K562 (cell line): ENCODE data around the gene MYO16. TPM values are rescaled to one million over a fixed set of nuclear protein-coding genes. Genes with fewer than 3 reads are reported as not detected.

Source experiments
- ATAC-seq: fragments of 200-7000 bp; cut with Tn5 transposase; 3 replicates; pipeline ENCODE4 v1.9.1; 2020; ENCODE audit warnings: moderate library complexity
- BruUV-seq: library from RNA; stranded (reverse); fragments of 400-500 nt; replicated peaks from 2 replicates; lab custom pipeline; 2021; lab: Mats Ljungman, UMichigan
- CTCF ChIA-PET: fragments of 300-600 bp; formaldehyde crosslinking; extraction: SDS; loops from one replicate; lab custom pipeline; 2021; ENCODE audit warnings: low intra/inter-chr PET ratio; lab: Yijun Ruan, JAX
- POLR2A ChIA-PET: fragments of 300-600, 350-650 bp; sonication (Branson Sonifier 250); formaldehyde crosslinking; extraction: SDS; loops from one replicate; lab custom pipeline; 2021; ENCODE audit warnings: antibody characterized with exemption, inconsistent platforms; lab: Yijun Ruan, JAX
- DNase-seq, 4 experiments: peaks; one replicate each; pipeline versions ENCODE4 v3.0.0 to v3.0.0-alpha.2; 2011 to 2018; ENCODE audit warnings: low spot score in 3 of 4, mixed read lengths in 3 of 4; ENCODE audit errors: extremely low read depth in 1 of 4
- FAIRE-seq: peaks from 2 replicates; lab custom pipeline; 2011; peaks lifted over from hg19 to GRCh38; lab: Jason Lieb, UNC
- H2AFZ ChIP-seq: 2 replicates; pipeline ENCODE4 v1.6.0; 2011; ENCODE audit warnings: low read depth, low read length, control low read depth, inconsistent platforms
- H3K27ac ChIP-seq: fragments of 200-600 bp; 3 replicates; pipeline ENCODE4 v1.8.0; 2011; ENCODE audit warnings: low read depth, mild to moderate bottlenecking, control low read depth, inconsistent platforms, low read length, moderate library complexity, mixed read lengths; ENCODE audit errors: extremely low read depth
- H3K27me3 ChIP-seq, 2 experiments: fragments of 300-600 bp in 1 of 2; 2 replicates in 1 of 2; 3 replicates in 1 of 2; pipeline versions ENCODE4 v1.6.0 to v1.8.0; 2011; ENCODE audit warnings: inconsistent platforms in 2 of 2, low read length in 2 of 2, mild to moderate bottlenecking in 1 of 2, mixed read lengths in 1 of 2, moderate library complexity in 1 of 2; ENCODE audit not compliant: control insufficient read depth in 2 of 2, insufficient read depth in 2 of 2
- H3K36me3 ChIP-seq: fragments of 300-600 bp; 3 replicates; pipeline ENCODE4 v1.8.0; 2011; ENCODE audit warnings: mild to moderate bottlenecking, low read length, inconsistent platforms; ENCODE audit not compliant: control insufficient read depth, insufficient read depth
- H3K4me1 ChIP-seq, 2 experiments: fragments of 200-600 bp in 1 of 2; replicated peaks in 1 of 2; 2 replicates in 1 of 2; 3 replicates in 1 of 2; pipeline versions ENCODE4 v1.5.1 to v1.8.0; 2011; ENCODE audit warnings: inconsistent platforms in 2 of 2, low read length in 2 of 2, mild to moderate bottlenecking in 1 of 2, mixed read lengths in 1 of 2, moderate library complexity in 1 of 2; ENCODE audit not compliant: control insufficient read depth in 2 of 2, insufficient read depth in 2 of 2
- H3K4me2 ChIP-seq: 2 replicates; pipeline ENCODE4 v1.6.1; 2011; ENCODE audit warnings: low read length, control low read depth, inconsistent platforms, mixed read lengths; ENCODE audit not compliant: insufficient read depth
- H3K4me3 ChIP-seq: fragments of 200-600 bp; sonication (generic), shearing (Covaris generic); 2 replicates; pipeline ENCODE4 v1.5.1; 2016; ENCODE audit warnings: control low read depth, inconsistent platforms
- H3K79me2 ChIP-seq: fragments of 200-600 bp; 3 replicates; pipeline ENCODE4 v1.8.0; 2011; ENCODE audit warnings: low read length, inconsistent platforms; ENCODE audit not compliant: control insufficient read depth, insufficient read depth
- H3K9ac ChIP-seq, 2 experiments: 2 replicates each; pipeline versions ENCODE4 v1.6.0 to v1.6.1; 2011; ENCODE audit warnings: low read depth in 2 of 2, low read length in 2 of 2, control low read depth in 1 of 2, inconsistent platforms in 1 of 2, mild to moderate bottlenecking in 1 of 2, mixed read lengths in 1 of 2; ENCODE audit not compliant: insufficient read depth in 1 of 2
- H3K9me1 ChIP-seq: one replicate; pipeline ENCODE4 v1.6.0; 2011; ENCODE audit warnings: inconsistent platforms, mild to moderate bottlenecking, low read length, moderate library complexity; ENCODE audit not compliant: control insufficient read depth, insufficient read depth
- H3K9me3 ChIP-seq: replicated peaks from 2 replicates; pipeline ENCODE4 v1.5.1; 2011; ENCODE audit warnings: low read depth, low read length, inconsistent platforms; ENCODE audit not compliant: control insufficient read depth, insufficient read depth
- H4K20me1 ChIP-seq: replicated peaks from 2 replicates; pipeline ENCODE4 v1.6.1; 2011; ENCODE audit warnings: low read length, inconsistent platforms, mixed read lengths; ENCODE audit not compliant: control insufficient read depth, insufficient read depth
- BDP1 ChIP-seq: IDR thresholded peaks from 3 replicates; pipeline ENCODE4 v1.6.1; 2011; ENCODE audit not compliant: insufficient read length, insufficient read depth
- CUX1 ChIP-seq: fragments of 200-800 bp; sonication (Bioruptor generic); IDR thresholded peaks from 2 replicates; pipeline ENCODE4 v1.6.1; 2016; ENCODE audit warnings: missing genetic modification characterization, missing compliant biosample characterization
- DACH1 ChIP-seq: fragments of 450-650 bp; IDR thresholded peaks from 2 replicates; pipeline ENCODE4 v1.6.1; 2018; ENCODE audit not compliant: partially characterized antibody
- HEY1 ChIP-seq: fragments of 250-450 bp; sonication (Bioruptor Pico); IDR thresholded peaks from 2 replicates; pipeline ENCODE4 v1.5.0; 2020; ENCODE audit warnings: mild to moderate bottlenecking, moderate library complexity, borderline replicate concordance
- ILK ChIP-seq: fragments of 450-650 bp; IDR thresholded peaks from 2 replicates; pipeline ENCODE4 v1.6.1; 2016; ENCODE audit warnings: missing genetic modification characterization, low read depth, mild to moderate bottlenecking, missing compliant biosample characterization, moderate library complexity, borderline replicate concordance
- KLF6 ChIP-seq: fragments of 250-450 bp; sonication (Bioruptor Pico); IDR thresholded peaks from 2 replicates; pipeline ENCODE4 v1.4.0; 2020; ENCODE audit warnings: mild to moderate bottlenecking, moderate library complexity, borderline replicate concordance
- MTF1 ChIP-seq: fragments of 250-450 bp; sonication (Bioruptor Pico); IDR thresholded peaks from 2 replicates; pipeline ENCODE4 v1.9.0; 2021; ENCODE audit warnings: moderate library complexity, mild to moderate bottlenecking, inconsistent platforms, borderline replicate concordance
- PHF21A ChIP-seq: fragments of 450-650 bp; IDR thresholded peaks from 2 replicates; pipeline ENCODE4 v1.6.1; 2017; ENCODE audit warnings: low read depth, borderline replicate concordance
- RBBP5 ChIP-seq: fragments of 200-600 bp; sonication (generic); IDR thresholded peaks from 2 replicates; pipeline ENCODE4 v1.6.1; 2012; ENCODE audit warnings: borderline replicate concordance, mild to moderate bottlenecking, low read length, control low read depth, inconsistent platforms; ENCODE audit not compliant: insufficient read depth, poor library complexity, severe bottlenecking
- RBM39 ChIP-seq: fragments of 200-400 bp; formaldehyde crosslinking; optimal IDR thresholded peaks from 2 replicates; pipeline ENCODE3; 2018; ENCODE audit warnings: low read depth, low read length
- STAT5A ChIP-seq: IDR thresholded peaks from 2 replicates; pipeline ENCODE4 v1.6.1; 2012; ENCODE audit warnings: low read length, inconsistent platforms, borderline replicate concordance
- ZNF212 ChIP-seq: fragments of 450-650 bp; formaldehyde crosslinking; IDR thresholded peaks from 2 replicates; pipeline ENCODE4 v1.4.0; 2020; ENCODE audit warnings: mild to moderate bottlenecking
- ZNF449 ChIP-seq: fragments of 250-450 bp; sonication (Bioruptor Pico); IDR thresholded peaks from 2 replicates; pipeline ENCODE4 v1.8.0; 2022; ENCODE audit warnings: moderate library complexity, mild to moderate bottlenecking, inconsistent platforms
- WGBS: fragments of 100-300 bp; shearing (Covaris generic); methylation state at CpG from one replicate; pipeline ENCODE4 v1.1.6; 2016; ENCODE audit warnings: low coverage, mixed read lengths; ENCODE audit not compliant: insufficient coverage; ENCODE audit errors: missing lambda C conversion rate; 5-methylcytosine and 5-hydroxymethylcytosine counted together
- in situ Hi-C: fragments of 300-500 bp; cut with MboI; formaldehyde crosslinking; loops from 4 replicates; pipeline ENCODE4 v1.15.0; 2018; ENCODE audit warnings: inconsistent platforms, mixed read lengths
- intact Hi-C: fragments of 100-400 bp; cut with micrococcal nuclease; formaldehyde crosslinking; loops from 2 replicates; pipeline ENCODE4 v1.14.2; 2022
- polyA plus RNA-seq, 8 experiments: library from polyadenylated mRNA; depleted of rRNA in 4 of 8; stranded (reverse) in 5 of 8; unstranded in 3 of 8; fragments of >200 nt; fragmentation: Nextera tagmentation in 2 of 8; fragmentation: Illumina TruSeq in 1 of 8; extraction: Ambion mirVana in 2 of 8; extraction: Trizol in 1 of 8; gene quantifications; 2 replicates each; pipeline versions ENCODE4 v1.2.1 to v1.2.3, GENCODE V29; 2011 to 2014; ENCODE audit warnings: inconsistent platforms in 1 of 8, missing spikeins in 1 of 8
- total RNA-seq, 7 experiments: library from RNA; depleted of rRNA in 6 of 7; stranded (reverse); fragments of >200 nt in 6 of 7; fragmentation: Illumina TruSeq in 2 of 7; extraction: Trizol in 2 of 7; gene quantifications; 2 replicates each; pipeline versions ENCODE4 v1.2.1 to v1.2.3, GENCODE V29; 2011 to 2021; ENCODE audit warnings: low replicate concordance in 1 of 7

The MYO16 gene
- total and polyA plus RNA-seq, 9 of the 15 experiments (the other 6 are each of a cell fraction or from before 2014, with no cell fraction given): 4.3 to 45.7 (median 12.1) TPM

- 21% methylated on average over 11 of the region's 16 CpGs for WGBS
- FAIRE-seq (no peak), ATAC-seq (no peak), DNase-seq (no peak)
- no peaks in the 10 kb centered on the region for H3K27me3 ChIP-seq
- CTCF ChIA-PET: no interaction called here
- H3K79me2 ChIP-seq: no peaks in the 10 kb centered on the region
- no peaks in the 10 kb centered on the region for H3K4me1 ChIP-seq
- no peak overlapping the region for H3K4me2 ChIP-seq
- H3K9me1 ChIP-seq: no peaks in the 10 kb centered on the region
- in situ Hi-C loops: no loop called here
- no peak overlapping the region for H3K9ac ChIP-seq
- H3K4me3 ChIP-seq: no peak overlapping the region
- no peaks in the 10 kb centered on the region for H3K36me3 ChIP-seq
- H3K9me3 ChIP-seq: no peaks in the 10 kb centered on the region
- intact Hi-C loops: no loop called here
- BruUV-seq: no TSS peak
- H3K27ac ChIP-seq: no peak overlapping the region
- H2AFZ ChIP-seq: no peak overlapping the region
- no peaks in the 10 kb centered on the region for H4K20me1 ChIP-seq
- POLR2A ChIA-PET: interaction anchor here (0.6 kb wide), 1 partner anchor 829 kb away, joined by 3 read pairs; no protein-coding TSS in a partner anchor
- TF ChIP-seq PHF21A: no peak
- no peak for TF ChIP-seq MTF1 (CRISPR knock-in tag)
- TF ChIP-seq ZNF212 (CRISPR knock-in tag): no peak
- no peak for TF ChIP-seq ILK (tag)
- no peak for TF ChIP-seq HEY1 (CRISPR knock-in tag)
- TF ChIP-seq BDP1: no peak
- no peak for TF ChIP-seq RBM39
- no peak for TF ChIP-seq ZNF449 (CRISPR knock-in tag)
- TF ChIP-seq KLF6 (CRISPR knock-in tag): no peak
- no peak for TF ChIP-seq RBBP5
- no peak for TF ChIP-seq CUX1 (CRISPR knock-in tag)
- no peak for TF ChIP-seq DACH1
- no peak for TF ChIP-seq STAT5A
These were observed 526.9 kb downstream of the MYO16 start for GRCh38 chr13:109156181-109156935.
